ENCODE measurements around the gene ACTRT3.
"Not testable (repeated sequence)": the region's sequence is repeated elsewhere in the genome, so short reads cannot be mapped to it uniquely, and the experiment has no call there.

ACTRT3 gene

GRCh38 chr3:169772897-169773816 is 3.8 kb upstream of the ACTRT3 start, which contains the start of gene MYNN:
Gene MYNN, plus strand, starts transcription at chr3:169773396. Its CDS starts 900 bp downstream, at chr3:169774296.
- peak; percentile 80 for DNase-seq (ENCODE audit: low read depth, low spot score)

GRCh38 chr3:169772305-169772896 is 3.0 kb upstream of the ACTRT3 start:
- peak; percentile 30 for DNase-seq (ENCODE audit: low read depth, low spot score)

- DNase-seq (ENCODE audit: low read depth, low spot score) = no peak
These were observed 2.3 kb upstream of the ACTRT3 start for GRCh38 chr3:169771497-169772304.

- peak; percentile 86 for DNase-seq (ENCODE audit: low read depth, low spot score)
These were observed 4.3 kb downstream of the ACTRT3 start, which contains the start of gene TERC for GRCh38 chr3:169764882-169765612. Gene TERC, minus strand, starts transcription at chr3:169765060.

GRCh38 chr3:169764312-169764881 is 5.0 kb downstream of the ACTRT3 start:
- DNase-seq (ENCODE audit: low read depth, low spot score) = peak; percentile 24

GRCh38 chr3:169760479-169760878 is 8.9 kb downstream of the ACTRT3 start:
- DNase-seq (ENCODE audit: low read depth, low spot score) = no peak

- DNase-seq (ENCODE audit: low read depth, low spot score) = no peak
These were observed 10.1 kb downstream of the ACTRT3 start for GRCh38 chr3:169759256-169759655.

- no peak for DNase-seq (ENCODE audit: low read depth, low spot score)
These were observed 10.9 kb downstream of the ACTRT3 start for GRCh38 chr3:169758359-169758994.

GRCh38 chr3:169755488-169755887 is 13.9 kb downstream of the ACTRT3 start:
- no peak for DNase-seq (ENCODE audit: low read depth, low spot score)

GRCh38 chr3:169754711-169755110 is 14.7 kb downstream of the ACTRT3 start:
- no peak for DNase-seq (ENCODE audit: low read depth, low spot score)

- no peak for DNase-seq (ENCODE audit: low read depth, low spot score)
These were observed 17.5 kb downstream of the ACTRT3 start for GRCh38 chr3:169751875-169752274.

GRCh38 chr3:169750665-169751064 is 18.7 kb downstream of the ACTRT3 start:
- DNase-seq (ENCODE audit: low read depth, low spot score) = no peak

GRCh38 chr3:169748670-169749069 is 20.7 kb downstream of the ACTRT3 start:
- no peak for DNase-seq (ENCODE audit: low read depth, low spot score)

GRCh38 chr3:169746924-169747323 is 22.4 kb downstream of the ACTRT3 start:
- DNase-seq (ENCODE audit: low read depth, low spot score) = no peak

GRCh38 chr3:169744366-169745054 is 24.9 kb downstream of the ACTRT3 start:
- no peak for DNase-seq (ENCODE audit: low read depth, low spot score)

- DNase-seq (ENCODE audit: low read depth, low spot score) = no peak
These were observed 30.3 kb downstream of the ACTRT3 start for GRCh38 chr3:169739067-169739466.

GRCh38 chr3:169731857-169732256 is 37.5 kb downstream of the ACTRT3 start:
- DNase-seq (ENCODE audit: low read depth, low spot score) = not testable (repeated sequence)

- DNase-seq (ENCODE audit: low read depth, low spot score) = no peak
These were observed 46.6 kb downstream of the ACTRT3 start for GRCh38 chr3:169722724-169723123.

GRCh38 chr3:169718415-169718814 is 50.9 kb downstream of the ACTRT3 start:
- DNase-seq (ENCODE audit: low read depth, low spot score) = not testable (repeated sequence)
